AG20443 (cell line): ENCODE data around the gene IGF2BP1.
A peak's percentile ranks its signal among the peaks of the same experiment; 100 is the strongest.
"Not testable (repeated sequence)": the region's sequence is repeated elsewhere in the genome, so short reads cannot be mapped to it uniquely, and the experiment has no call there.

ENCODE experiments used
- DNase-seq: peaks from one replicate; pipeline ENCODE4 v3.0.0; 2012; ENCODE audit warnings: low spot score, mixed read lengths

Gene IGF2BP1

DNA sequence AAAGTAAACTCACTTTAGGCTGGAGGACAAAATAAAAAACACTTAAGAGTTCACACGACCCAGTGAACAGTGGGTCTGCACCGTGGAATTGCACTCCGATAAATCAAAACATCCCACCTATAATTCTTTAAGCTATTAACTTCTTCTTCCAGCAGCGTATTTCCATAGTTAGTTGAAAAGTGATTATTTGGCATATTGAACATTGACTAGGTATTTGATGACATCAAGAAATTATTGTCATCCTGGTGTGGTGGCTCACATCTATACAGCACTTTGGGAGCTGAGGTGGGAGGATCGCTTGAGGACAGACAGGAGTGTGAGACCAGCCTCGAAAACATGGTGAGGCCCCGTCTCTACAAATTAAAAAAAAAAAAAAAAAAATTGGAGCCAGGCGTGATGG is 23.4 kb downstream of the IGF2BP1 start:
- no peak for DNase-seq

GRCh38 chr17:49021095-49021767 is 24.0 kb downstream of the IGF2BP1 start:
- no peak for DNase-seq

GRCh38 chr17:49021768-49022103 is 24.6 kb downstream of the IGF2BP1 start:
- no peak for DNase-seq

GRCh38 chr17:49022391-49022941 is 25.3 kb downstream of the IGF2BP1 start:
- peak; percentile 64 for DNase-seq

DNA sequence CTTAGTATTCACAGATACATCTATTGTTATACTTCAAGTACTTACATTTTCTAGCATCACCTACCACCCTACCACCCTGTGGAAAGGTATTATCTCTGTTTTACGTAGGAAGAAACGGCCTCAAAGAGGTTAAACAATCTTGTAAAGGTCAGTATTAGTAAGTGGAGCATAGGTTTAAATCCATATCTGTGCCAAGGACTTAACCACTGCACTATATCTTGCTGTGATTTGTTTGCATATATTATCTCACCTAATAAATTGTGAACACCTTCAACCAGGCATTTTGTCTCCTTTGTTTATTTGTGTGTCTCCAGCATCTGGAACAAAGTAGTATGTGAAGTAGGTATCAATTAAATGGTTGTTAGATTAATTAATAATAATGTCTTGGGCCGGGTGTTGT is 27.3 kb downstream of the IGF2BP1 start:
- DNase-seq: no peak

GRCh38 chr17:49026447-49026846 is 29.3 kb downstream of the IGF2BP1 start:
- DNase-seq: not testable (repeated sequence)

- DNase-seq: no peak
These were observed 31.1 kb downstream of the IGF2BP1 start for GRCh38 chr17:49028271-49028670.

GRCh38 chr17:49029801-49030200 is 32.6 kb downstream of the IGF2BP1 start:
- DNase-seq: no peak

DNA sequence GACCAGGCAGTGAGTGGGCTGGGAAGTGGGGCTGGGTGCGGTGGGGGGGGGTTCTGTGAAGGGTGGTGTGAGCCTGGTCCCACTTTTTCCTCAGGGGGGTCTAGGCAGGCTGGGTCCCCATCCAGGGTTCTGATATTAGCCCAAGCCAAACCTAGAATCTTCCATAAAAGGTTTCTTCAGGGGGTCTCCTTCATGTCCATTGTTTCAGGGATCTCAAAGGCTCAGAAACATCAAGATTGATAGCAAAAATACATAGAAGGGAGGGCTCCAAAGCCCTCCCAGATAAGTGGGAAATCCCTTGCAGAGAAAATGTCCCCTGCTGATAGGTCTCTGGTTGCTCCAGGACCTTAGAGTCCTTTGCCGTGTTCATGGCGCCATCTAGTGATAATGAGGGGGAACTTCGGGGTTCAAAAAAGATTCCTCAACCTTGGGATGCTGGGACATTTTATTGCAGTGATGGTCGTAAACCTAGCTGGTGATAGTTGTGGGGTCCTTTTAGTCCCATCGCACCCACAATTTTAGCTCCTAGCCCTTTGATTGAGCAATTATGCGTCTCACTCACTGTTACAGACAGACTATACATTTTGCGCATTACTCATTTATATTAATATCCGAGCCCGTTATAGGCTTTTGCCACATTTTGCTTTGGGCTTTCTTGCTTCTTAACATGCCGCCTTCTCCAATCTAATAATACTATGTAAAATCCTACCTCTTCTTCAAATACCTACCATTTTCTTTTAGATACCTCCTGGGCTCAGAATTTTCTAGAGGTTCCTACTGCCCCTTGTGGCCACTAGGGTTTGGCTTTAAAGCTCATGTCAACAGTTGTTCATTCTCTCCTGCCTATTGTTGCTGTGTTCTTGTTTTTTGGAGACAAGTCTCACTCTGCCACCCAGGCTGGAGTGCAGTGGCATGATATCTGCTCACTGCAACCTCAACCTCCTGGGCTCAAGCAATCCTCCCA is 35.1 kb downstream of the IGF2BP1 start:
- peak; percentile 90 for DNase-seq

GRCh38 chr17:49035470-49036269 is 38.5 kb downstream of the IGF2BP1 start:
- DNase-seq: peak; percentile 75

GRCh38 chr17:49036270-49036626 is 39.1 kb downstream of the IGF2BP1 start:
- DNase-seq: no peak

GRCh38 chr17:49038138-49038537 is 41.0 kb downstream of the IGF2BP1 start:
- no peak for DNase-seq

- DNase-seq: no peak
These were observed 41.4 kb downstream of the IGF2BP1 start for GRCh38 chr17:49038544-49038943.

- DNase-seq: not testable (repeated sequence)
These were observed 42.3 kb downstream of the IGF2BP1 start for GRCh38 chr17:49039518-49039917.

- DNase-seq: no peak
These were observed 44.3 kb downstream of the IGF2BP1 start for GRCh38 chr17:49041527-49041926.

- no peak for DNase-seq
These were observed 48.2 kb downstream of the IGF2BP1 start for GRCh38 chr17:49045376-49045775.

GRCh38 chr17:49046912-49047311 is 49.7 kb downstream of the IGF2BP1 start:
- DNase-seq: no peak

DNA sequence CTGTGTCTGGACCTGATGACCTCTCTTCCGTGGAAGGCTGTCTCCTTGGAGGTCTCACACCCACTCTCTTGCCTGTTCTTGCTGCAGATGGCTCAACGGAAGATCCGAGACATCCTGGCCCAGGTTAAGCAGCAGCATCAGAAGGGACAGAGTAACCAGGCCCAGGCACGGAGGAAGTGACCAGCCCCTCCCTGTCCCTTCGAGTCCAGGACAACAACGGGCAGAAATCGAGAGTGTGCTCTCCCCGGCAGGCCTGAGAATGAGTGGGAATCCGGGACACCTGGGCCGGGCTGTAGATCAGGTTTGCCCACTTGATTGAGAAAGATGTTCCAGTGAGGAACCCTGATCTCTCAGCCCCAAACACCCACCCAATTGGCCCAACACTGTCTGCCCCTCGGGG is 52.1 kb downstream of the IGF2BP1 start:
- DNase-seq: no peak

- DNase-seq: no peak
These were observed 53.4 kb downstream of the IGF2BP1 start for GRCh38 chr17:49050611-49051010.

DNA sequence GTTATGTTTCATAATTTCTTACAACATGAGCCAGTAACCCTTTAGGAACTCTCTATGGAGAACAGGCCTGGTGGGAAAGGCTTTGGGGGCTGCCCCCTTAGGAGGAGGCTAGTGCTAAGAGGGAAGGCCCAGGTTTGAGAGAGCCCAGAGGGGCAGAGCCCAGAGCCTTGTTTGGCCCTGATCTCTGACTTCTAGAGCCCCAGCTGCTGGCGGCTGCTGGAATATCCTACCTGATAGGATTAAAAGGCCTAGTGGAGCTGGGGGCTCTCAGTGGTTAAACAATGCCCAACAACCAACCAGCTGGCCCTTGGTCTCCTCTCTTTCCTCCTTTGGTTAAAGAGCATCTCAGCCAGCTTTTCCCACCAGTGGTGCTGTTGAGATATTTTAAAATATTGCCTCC is 54.1 kb downstream of the IGF2BP1 start:
- DNase-seq: no peak

DNA sequence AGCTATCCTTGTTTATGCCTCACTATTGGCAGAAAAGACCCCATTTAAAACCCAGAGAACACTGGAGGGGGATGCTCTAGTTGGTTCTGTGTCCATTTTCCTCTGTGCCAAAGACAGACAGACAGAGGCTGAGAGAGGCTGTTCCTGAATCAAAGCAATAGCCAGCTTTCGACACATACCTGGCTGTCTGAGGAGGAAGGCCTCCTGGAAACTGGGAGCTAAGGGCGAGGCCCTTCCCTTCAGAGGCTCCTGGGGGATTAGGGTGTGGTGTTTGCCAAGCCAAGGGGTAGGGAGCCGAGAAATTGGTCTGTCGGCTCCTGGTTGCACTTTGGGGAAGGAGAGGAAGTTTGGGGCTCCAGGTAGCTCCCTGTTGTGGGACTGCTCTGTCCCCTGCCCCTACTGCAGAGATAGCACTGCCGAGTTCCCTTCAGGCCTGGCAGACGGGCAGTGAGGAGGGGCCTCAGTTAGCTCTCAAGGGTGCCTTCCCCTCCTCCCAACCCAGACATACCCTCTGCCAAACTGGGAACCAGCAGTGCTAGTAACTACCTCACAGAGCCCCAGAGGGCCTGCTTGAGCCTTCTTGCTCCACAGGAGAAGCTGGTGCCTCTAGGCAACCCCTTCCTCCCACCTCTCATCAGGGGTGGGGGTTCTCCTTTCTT is 56.1 kb downstream of the IGF2BP1 start:
- no peak for DNase-seq
